ENCODE measurements around the gene GRM7. TPM values are rescaled to one million over a fixed set of nuclear protein-coding genes. Genes with fewer than 3 reads are reported as not detected.

GRM7 gene
- total and polyA plus RNA-seq, 9 of the 15 experiments (the other 6 are each of a cell fraction or from before 2014, with no cell fraction given): not detected

DNA sequence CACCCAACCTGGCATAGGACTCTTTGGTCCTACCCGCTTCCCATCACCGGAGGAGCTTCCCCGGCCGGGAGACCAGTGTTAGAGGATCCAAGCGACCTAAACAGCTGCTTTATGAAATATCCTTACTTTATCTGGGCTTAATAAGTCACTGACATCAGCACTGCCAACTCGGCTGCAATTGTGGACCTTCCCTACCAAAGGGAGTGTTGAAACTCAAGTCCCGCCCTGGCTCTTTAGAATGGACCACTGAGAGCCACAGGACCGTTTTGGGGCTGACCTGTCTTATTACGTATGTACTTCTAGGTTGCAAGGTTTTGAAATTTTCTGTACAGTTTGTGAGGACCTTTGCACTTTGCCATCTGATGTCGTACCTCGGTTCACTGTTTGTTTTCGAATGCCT is 879.5 kb downstream of the GRM7 start (continued):
- TF ChIP-seq, protein P1, sequence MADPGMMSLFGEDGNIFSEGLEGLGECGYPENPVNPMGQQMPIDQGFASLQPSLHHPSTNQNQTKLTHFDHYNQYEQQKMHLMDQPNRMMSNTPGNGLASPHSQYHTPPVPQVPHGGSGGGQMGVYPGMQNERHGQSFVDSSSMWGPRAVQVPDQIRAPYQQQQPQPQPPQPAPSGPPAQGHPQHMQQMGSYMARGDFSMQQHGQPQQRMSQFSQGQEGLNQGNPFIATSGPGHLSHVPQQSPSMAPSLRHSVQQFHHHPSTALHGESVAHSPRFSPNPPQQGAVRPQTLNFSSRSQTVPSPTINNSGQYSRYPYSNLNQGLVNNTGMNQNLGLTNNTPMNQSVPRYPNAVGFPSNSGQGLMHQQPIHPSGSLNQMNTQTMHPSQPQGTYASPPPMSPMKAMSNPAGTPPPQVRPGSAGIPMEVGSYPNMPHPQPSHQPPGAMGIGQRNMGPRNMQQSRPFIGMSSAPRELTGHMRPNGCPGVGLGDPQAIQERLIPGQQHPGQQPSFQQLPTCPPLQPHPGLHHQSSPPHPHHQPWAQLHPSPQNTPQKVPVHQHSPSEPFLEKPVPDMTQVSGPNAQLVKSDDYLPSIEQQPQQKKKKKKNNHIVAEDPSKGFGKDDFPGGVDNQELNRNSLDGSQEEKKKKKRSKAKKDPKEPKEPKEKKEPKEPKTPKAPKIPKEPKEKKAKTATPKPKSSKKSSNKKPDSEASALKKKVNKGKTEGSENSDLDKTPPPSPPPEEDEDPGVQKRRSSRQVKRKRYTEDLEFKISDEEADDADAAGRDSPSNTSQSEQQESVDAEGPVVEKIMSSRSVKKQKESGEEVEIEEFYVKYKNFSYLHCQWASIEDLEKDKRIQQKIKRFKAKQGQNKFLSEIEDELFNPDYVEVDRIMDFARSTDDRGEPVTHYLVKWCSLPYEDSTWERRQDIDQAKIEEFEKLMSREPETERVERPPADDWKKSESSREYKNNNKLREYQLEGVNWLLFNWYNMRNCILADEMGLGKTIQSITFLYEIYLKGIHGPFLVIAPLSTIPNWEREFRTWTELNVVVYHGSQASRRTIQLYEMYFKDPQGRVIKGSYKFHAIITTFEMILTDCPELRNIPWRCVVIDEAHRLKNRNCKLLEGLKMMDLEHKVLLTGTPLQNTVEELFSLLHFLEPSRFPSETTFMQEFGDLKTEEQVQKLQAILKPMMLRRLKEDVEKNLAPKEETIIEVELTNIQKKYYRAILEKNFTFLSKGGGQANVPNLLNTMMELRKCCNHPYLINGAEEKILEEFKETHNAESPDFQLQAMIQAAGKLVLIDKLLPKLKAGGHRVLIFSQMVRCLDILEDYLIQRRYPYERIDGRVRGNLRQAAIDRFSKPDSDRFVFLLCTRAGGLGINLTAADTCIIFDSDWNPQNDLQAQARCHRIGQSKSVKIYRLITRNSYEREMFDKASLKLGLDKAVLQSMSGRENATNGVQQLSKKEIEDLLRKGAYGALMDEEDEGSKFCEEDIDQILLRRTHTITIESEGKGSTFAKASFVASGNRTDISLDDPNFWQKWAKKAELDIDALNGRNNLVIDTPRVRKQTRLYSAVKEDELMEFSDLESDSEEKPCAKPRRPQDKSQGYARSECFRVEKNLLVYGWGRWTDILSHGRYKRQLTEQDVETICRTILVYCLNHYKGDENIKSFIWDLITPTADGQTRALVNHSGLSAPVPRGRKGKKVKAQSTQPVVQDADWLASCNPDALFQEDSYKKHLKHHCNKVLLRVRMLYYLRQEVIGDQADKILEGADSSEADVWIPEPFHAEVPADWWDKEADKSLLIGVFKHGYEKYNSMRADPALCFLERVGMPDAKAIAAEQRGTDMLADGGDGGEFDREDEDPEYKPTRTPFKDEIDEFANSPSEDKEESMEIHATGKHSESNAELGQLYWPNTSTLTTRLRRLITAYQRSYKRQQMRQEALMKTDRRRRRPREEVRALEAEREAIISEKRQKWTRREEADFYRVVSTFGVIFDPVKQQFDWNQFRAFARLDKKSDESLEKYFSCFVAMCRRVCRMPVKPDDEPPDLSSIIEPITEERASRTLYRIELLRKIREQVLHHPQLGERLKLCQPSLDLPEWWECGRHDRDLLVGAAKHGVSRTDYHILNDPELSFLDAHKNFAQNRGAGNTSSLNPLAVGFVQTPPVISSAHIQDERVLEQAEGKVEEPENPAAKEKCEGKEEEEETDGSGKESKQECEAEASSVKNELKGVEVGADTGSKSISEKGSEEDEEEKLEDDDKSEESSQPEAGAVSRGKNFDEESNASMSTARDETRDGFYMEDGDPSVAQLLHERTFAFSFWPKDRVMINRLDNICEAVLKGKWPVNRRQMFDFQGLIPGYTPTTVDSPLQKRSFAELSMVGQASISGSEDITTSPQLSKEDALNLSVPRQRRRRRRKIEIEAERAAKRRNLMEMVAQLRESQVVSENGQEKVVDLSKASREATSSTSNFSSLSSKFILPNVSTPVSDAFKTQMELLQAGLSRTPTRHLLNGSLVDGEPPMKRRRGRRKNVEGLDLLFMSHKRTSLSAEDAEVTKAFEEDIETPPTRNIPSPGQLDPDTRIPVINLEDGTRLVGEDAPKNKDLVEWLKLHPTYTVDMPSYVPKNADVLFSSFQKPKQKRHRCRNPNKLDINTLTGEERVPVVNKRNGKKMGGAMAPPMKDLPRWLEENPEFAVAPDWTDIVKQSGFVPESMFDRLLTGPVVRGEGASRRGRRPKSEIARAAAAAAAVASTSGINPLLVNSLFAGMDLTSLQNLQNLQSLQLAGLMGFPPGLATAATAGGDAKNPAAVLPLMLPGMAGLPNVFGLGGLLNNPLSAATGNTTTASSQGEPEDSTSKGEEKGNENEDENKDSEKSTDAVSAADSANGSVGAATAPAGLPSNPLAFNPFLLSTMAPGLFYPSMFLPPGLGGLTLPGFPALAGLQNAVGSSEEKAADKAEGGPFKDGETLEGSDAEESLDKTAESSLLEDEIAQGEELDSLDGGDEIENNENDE (IDR thresholded peaks at IDR 0.05; ENCODE audit: low read depth, low read length): no peak
- TF ChIP-seq DIDO1 (tag; IDR thresholded peaks at IDR 0.05; ENCODE audit: low read depth): no peak
- TF ChIP-seq, protein P2, sequence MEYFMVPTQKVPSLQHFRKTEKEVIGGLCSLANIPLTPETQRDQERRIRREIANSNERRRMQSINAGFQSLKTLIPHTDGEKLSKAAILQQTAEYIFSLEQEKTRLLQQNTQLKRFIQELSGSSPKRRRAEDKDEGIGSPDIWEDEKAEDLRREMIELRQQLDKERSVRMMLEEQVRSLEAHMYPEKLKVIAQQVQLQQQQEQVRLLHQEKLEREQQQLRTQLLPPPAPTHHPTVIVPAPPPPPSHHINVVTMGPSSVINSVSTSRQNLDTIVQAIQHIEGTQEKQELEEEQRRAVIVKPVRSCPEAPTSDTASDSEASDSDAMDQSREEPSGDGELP (CRISPR knock-in tag; IDR thresholded peaks at IDR 0.05; ENCODE audit: borderline replicate concordance): no peak
- TF ChIP-seq C11orf30 (IDR thresholded peaks at IDR 0.05; ENCODE audit: low read depth): no peak
- TF ChIP-seq ZNF184 (CRISPR knock-in tag; IDR thresholded peaks at IDR 0.05): no peak
- TF ChIP-seq TAF9B (IDR thresholded peaks at IDR 0.05; ENCODE audit: partially characterized antibody): no peak
- TF ChIP-seq HOXB6 (CRISPR knock-in tag; IDR thresholded peaks at IDR 0.05; ENCODE audit: borderline replicate concordance): no peak
- TF ChIP-seq MCM5 (IDR thresholded peaks at IDR 0.05; ENCODE audit: low read depth): no peak
- TF ChIP-seq, protein P3, sequence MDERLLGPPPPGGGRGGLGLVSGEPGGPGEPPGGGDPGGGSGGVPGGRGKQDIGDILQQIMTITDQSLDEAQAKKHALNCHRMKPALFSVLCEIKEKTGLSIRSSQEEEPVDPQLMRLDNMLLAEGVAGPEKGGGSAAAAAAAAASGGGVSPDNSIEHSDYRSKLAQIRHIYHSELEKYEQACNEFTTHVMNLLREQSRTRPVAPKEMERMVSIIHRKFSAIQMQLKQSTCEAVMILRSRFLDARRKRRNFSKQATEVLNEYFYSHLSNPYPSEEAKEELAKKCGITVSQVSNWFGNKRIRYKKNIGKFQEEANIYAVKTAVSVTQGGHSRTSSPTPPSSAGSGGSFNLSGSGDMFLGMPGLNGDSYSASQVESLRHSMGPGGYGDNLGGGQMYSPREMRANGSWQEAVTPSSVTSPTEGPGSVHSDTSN (CRISPR knock-in tag; IDR thresholded peaks at IDR 0.05; ENCODE audit: low read depth): no peak
- TF ChIP-seq, protein P3 (tag; conservative IDR thresholded peaks at IDR 0.05; ENCODE audit: low read depth): no peak
- no peak for TF ChIP-seq TCF7 (IDR thresholded peaks at IDR 0.05; ENCODE audit: borderline replicate concordance)

All from K562 (cell line).